HL-60 (cell line): Measurements from ENCODE around the gene CFAP65.

Source experiments
- CTCF ChIP-seq: IDR thresholded peaks from one replicate; pipeline ENCODE4 v1.5.1; 2011; ENCODE audit warnings: low read length, control low read depth, inconsistent platforms; ENCODE audit not compliant: insufficient read depth
- GABPA ChIP-seq: IDR thresholded peaks from 2 replicates; pipeline ENCODE4 v1.6.1; 2012; ENCODE audit warnings: low read depth
- POLR2AphosphoS5 ChIP-seq: IDR thresholded peaks from 2 replicates; pipeline ENCODE4 v1.6.1; 2012; ENCODE audit warnings: low read depth
- REST ChIP-seq: IDR thresholded peaks from 2 replicates; pipeline ENCODE4 v1.6.1; 2012; ENCODE audit warnings: low read depth; ENCODE audit not compliant: insufficient replicate concordance
- SPI1 ChIP-seq: IDR thresholded peaks from 2 replicates; pipeline ENCODE4 v1.6.1; 2012; ENCODE audit warnings: low read depth, mild to moderate bottlenecking, borderline replicate concordance

GRCh38 chr2:218956039-218956438 lies 85.3 kb downstream of the CFAP65 start:
- TF ChIP-seq CTCF (no peak), GABPA (no peak), REST (no peak), POLR2AphosphoS5 (no peak), SPI1 (no peak)
